HepG2 (cell line): ENCODE data around the gene TEAD3. TPM values are rescaled to one million over a fixed set of nuclear protein-coding genes. Genes with fewer than 3 reads are reported as not detected.
A peak's percentile ranks its signal among the peaks of the same experiment; 100 is the strongest.

Source experiments
- DZIP1 ChIP-seq: sonication (generic); formaldehyde crosslinking; IDR thresholded peaks from 2 replicates; pipeline ENCODE4 v1.5.0; 2020; ENCODE audit warnings: mild to moderate bottlenecking, missing genetic modification reagents
- GLI4 ChIP-seq: sonication (generic); formaldehyde crosslinking; IDR thresholded peaks from 2 replicates; pipeline ENCODE4 v1.5.1; 2020; ENCODE audit warnings: missing genetic modification reagents, mild to moderate bottlenecking, moderate library complexity, borderline replicate concordance
- HES4 ChIP-seq: sonication (generic); formaldehyde crosslinking; IDR thresholded peaks from 2 replicates; pipeline ENCODE4 v1.9.0; 2021; ENCODE audit warnings: mild to moderate bottlenecking, missing genetic modification reagents, borderline replicate concordance
- HOXA3 ChIP-seq: sonication (generic); formaldehyde crosslinking; IDR thresholded peaks from 2 replicates; pipeline ENCODE4 v1.5.0; 2020; ENCODE audit warnings: missing genetic modification reagents
- ISL2 ChIP-seq: sonication (generic); formaldehyde crosslinking; IDR thresholded peaks from 2 replicates; pipeline ENCODE4 v1.5.0; 2020; ENCODE audit warnings: missing genetic modification reagents
- MYC ChIP-seq: sonication (generic); formaldehyde crosslinking; IDR thresholded peaks from 2 replicates; pipeline ENCODE4 v1.9.0; 2021; ENCODE audit warnings: missing genetic modification reagents, borderline replicate concordance
- NFAT5 ChIP-seq: sonication (generic); formaldehyde crosslinking; IDR thresholded peaks from 2 replicates; pipeline ENCODE4 v1.4.0; 2020; ENCODE audit warnings: missing genetic modification reagents
- SNAPC4 ChIP-seq: sonication (generic); formaldehyde crosslinking; IDR thresholded peaks from 2 replicates; pipeline ENCODE4 v1.4.0; 2020; ENCODE audit warnings: mild to moderate bottlenecking, missing genetic modification reagents
- ZMYM3 ChIP-seq: sonication (generic); formaldehyde crosslinking; IDR thresholded peaks from 2 replicates; pipeline ENCODE4 v1.5.1; 2020; ENCODE audit warnings: mild to moderate bottlenecking, missing genetic modification reagents
- ZNF274 ChIP-seq: sonication (generic); formaldehyde crosslinking; IDR thresholded peaks from 2 replicates; pipeline ENCODE4 v1.5.1; 2020; ENCODE audit warnings: mild to moderate bottlenecking, missing genetic modification reagents
- ZNF691 ChIP-seq: sonication (generic); formaldehyde crosslinking; IDR thresholded peaks from 2 replicates; pipeline ENCODE4 v1.4.0; 2020; ENCODE audit warnings: missing genetic modification reagents, low read depth, mild to moderate bottlenecking, borderline replicate concordance
- ZNF775 ChIP-seq: sonication (generic); formaldehyde crosslinking; IDR thresholded peaks from 2 replicates; pipeline ENCODE4 v1.4.0; 2020; ENCODE audit warnings: missing genetic modification reagents, mild to moderate bottlenecking, moderate library complexity, borderline replicate concordance
- polyA plus RNA-seq, 8 experiments: library from polyadenylated mRNA; depleted of rRNA in 3 of 8; stranded (reverse) in 7 of 8; unstranded in 1 of 8; fragments of >200 nt; fragmentation: Illumina TruSeq in 4 of 8; extraction: Trizol in 4 of 8; gene quantifications; 2 replicates each; pipeline versions ENCODE4 v1.2.1 to v1.2.3, GENCODE V29; 2011 to 2016; ENCODE audit warnings: low read depth in 4 of 8, missing spikeins in 1 of 8, mixed read lengths in 1 of 8; ENCODE audit not compliant: insufficient read depth in 1 of 8
- total RNA-seq, 5 experiments: library from RNA; depleted of rRNA; stranded (reverse); fragments of >200 nt; fragmentation: Illumina TruSeq; extraction: Trizol; gene quantifications; 2 replicates each; pipeline ENCODE4 v1.2.3, GENCODE V29; 2016; ENCODE audit warnings: low read depth in 1 of 5

TEAD3 gene
- total and polyA plus RNA-seq, 2 of the 13 experiments (the other 11 are each of a cell fraction or from before 2014, with no cell fraction given): 15.1 to 16.5 TPM

- 0 out of 2 replicates have a peak, but pooled peaks have one; percentile 33 for TF ChIP-seq SNAPC4 (CRISPR knock-in tag)
- TF ChIP-seq NFAT5 (CRISPR knock-in tag): no peak
- no peak for TF ChIP-seq ZNF775
- TF ChIP-seq HOXA3: peak; percentile 68; the same call in 1 of the 2 replicates
- TF ChIP-seq ISL2 (CRISPR knock-in tag): peak; percentile 57; the same call in 1 of the 2 replicates
- no peak for TF ChIP-seq DZIP1 (CRISPR knock-in tag)
- TF ChIP-seq HES4 (CRISPR knock-in tag): no peak
- TF ChIP-seq MYC: no peak
- TF ChIP-seq GLI4 (CRISPR knock-in tag): peak; percentile 44; the same call in 1 of the 2 replicates
- TF ChIP-seq ZNF691 (CRISPR knock-in tag): no peak
- no peak; the same call in 1 of the 2 replicates for TF ChIP-seq ZMYM3 (CRISPR knock-in tag)
- TF ChIP-seq ZNF274 (CRISPR knock-in tag): 0 out of 2 replicates have a peak, but pooled peaks have one; percentile 18
Measured at GRCh38 chr6:35428421-35429149, 68.3 kb downstream of the TEAD3 start (continued).
